Measurements from ENCODE around the gene SMYD3.

GRCh38 chr1:246068619-246069509 is 438.2 kb downstream of the SMYD3 start:
- TF ChIP-seq CTCF (IDR thresholded peaks at IDR 0.05; ENCODE audit: low read length) = no peak
- TF ChIP-seq EZH2 (optimal IDR thresholded peaks at IDR 0.05; ENCODE audit: low read depth, low read length) = no peak
